Measurements from ENCODE around the gene ZZZ3. TPM values are rescaled to one million over a fixed set of nuclear protein-coding genes. Genes with fewer than 3 reads are reported as not detected.
"Not testable (repeated sequence)": the region's sequence is repeated elsewhere in the genome, so short reads cannot be mapped to it uniquely, and the experiment has no call there.

The ZZZ3 gene
- total RNA-seq, 1 donor: 77.1 TPM

GRCh38 chr1:77683160-77684148 lies 996 bp upstream of the ZZZ3 start:
- peaks cover 10% of the 10 kb centered on the region for H3K4me1 ChIP-seq (ENCODE audit: insufficient read depth, low read length)
- H3K4me3 ChIP-seq (ENCODE audit: insufficient read depth, low read length): peak overlapping the region; percentile 88
- H3K4me2 ChIP-seq (ENCODE audit: insufficient read depth, low read length): peak overlapping the region; percentile 91
- H2AFZ ChIP-seq (ENCODE audit: low read length): peak overlapping the region; percentile 98
- H3K27me3 ChIP-seq (ENCODE audit: insufficient read depth, low read length): no peaks in the 10 kb centered on the region
- peak; percentile 70 for TF ChIP-seq CTCF (IDR thresholded peaks at IDR 0.05; ENCODE audit: extremely low read depth, low read depth, low read length)
- H3K79me2 ChIP-seq (ENCODE audit: insufficient read depth, low read length): peaks cover 40% of the 10 kb centered on the region
- H4K20me1 ChIP-seq (ENCODE audit: insufficient read depth, low read length): peaks cover 4% of the 10 kb centered on the region
- peak overlapping the region; percentile 95 for H3K27ac ChIP-seq (ENCODE audit: low read depth, low read length)
- no peaks in the 10 kb centered on the region for H3K36me3 ChIP-seq (ENCODE audit: insufficient read depth, low read length)
- H3K9me3 ChIP-seq (ENCODE audit: low read depth, low read length): no peaks in the 10 kb centered on the region
- DNase-seq (ENCODE audit: insufficient read length, low spot score, missing footprints): peak; percentile 97

DNA sequence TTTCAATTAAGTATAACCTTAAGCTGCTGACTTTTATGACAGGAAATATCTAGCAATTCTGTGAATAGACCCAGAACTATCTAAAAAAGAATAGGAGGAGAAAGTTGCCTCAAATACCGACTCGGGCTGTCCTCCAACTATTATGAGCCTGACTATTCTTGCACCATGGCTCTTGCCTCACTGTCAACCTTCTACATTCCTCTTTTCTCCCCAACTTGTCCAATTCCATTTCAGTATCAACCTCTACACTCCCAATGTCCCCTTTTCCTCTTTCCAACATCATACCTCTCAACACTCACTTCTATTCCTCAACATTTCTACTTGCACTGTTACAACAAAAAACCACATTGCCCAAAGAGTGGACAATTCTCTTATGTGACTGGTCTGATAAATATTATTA lies 2.3 kb downstream of the ZZZ3 start:
- Histone ChIP-seq H3K4me2 (ENCODE audit: insufficient read depth, low read length) (peak overlapping the region; percentile 19), H2AFZ (ENCODE audit: low read length) (no peak overlapping the region), H3K4me3 (ENCODE audit: insufficient read depth, low read length) (no peak overlapping the region), H3K36me3 (ENCODE audit: insufficient read depth, low read length) (no peaks in the 10 kb centered on the region), H3K9me3 (ENCODE audit: low read depth, low read length) (no peaks in the 10 kb centered on the region), H3K27ac (ENCODE audit: low read depth, low read length) (no peak overlapping the region), H3K79me2 (ENCODE audit: insufficient read depth, low read length) (peaks cover 72% of the 10 kb centered on the region), H3K27me3 (ENCODE audit: insufficient read depth, low read length) (no peaks in the 10 kb centered on the region), H4K20me1 (ENCODE audit: insufficient read depth, low read length) (peaks cover 10% of the 10 kb centered on the region), H3K4me1 (ENCODE audit: insufficient read depth, low read length) (peaks cover 10% of the 10 kb centered on the region)
- no peak for DNase-seq (ENCODE audit: insufficient read length, low spot score, missing footprints)
- TF ChIP-seq CTCF (IDR thresholded peaks at IDR 0.05; ENCODE audit: extremely low read depth, low read depth, low read length): no peak

DNA sequence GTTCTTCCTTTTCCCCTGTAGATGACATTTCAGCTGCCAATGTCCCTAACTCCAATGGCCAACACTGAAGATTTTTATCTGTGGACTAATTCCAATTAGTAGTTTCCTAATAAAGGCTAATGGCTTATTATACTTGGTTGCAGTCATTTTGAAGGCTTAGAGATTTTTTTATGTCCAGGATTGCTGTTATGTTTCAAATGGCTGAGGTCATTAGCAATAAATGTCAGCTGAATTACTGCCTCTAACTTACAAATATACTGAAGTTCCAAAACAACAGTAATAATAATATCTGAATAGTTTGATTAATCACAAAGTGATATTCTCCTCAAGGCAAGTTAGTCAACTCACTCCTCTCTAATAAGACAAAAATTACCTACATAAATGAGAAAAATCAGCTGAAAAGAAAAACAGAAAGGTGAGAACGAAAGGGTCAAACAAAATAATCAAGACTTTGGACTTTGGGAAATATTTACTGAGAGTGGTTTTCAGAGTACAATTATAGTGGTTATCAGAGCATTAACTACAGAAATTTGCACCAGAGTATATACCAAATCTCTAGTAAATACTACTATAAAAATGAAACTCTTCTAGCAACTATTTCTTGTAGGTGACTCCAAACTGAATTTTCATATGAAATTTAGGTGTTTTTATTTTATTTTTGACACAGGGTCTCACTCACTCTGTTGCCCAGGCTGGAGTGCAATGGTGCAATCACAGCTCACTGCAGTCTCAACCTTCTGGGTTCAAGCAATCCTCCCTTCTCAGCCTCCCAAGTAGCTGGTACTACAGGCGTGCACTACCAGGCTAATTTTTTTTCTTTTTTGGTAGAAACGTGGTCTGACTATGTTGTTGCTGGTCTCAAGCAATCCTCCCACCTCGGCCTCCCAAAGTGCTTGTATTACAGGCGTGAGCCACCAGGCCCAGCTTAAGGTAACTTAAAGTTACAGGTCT lies 3.5 kb downstream of the ZZZ3 start:
- Histone ChIP-seq H3K79me2 (ENCODE audit: insufficient read depth, low read length) (peaks cover 84% of the 10 kb centered on the region), H3K27me3 (ENCODE audit: insufficient read depth, low read length) (no peaks in the 10 kb centered on the region), H2AFZ (ENCODE audit: low read length) (no peak overlapping the region), H3K36me3 (ENCODE audit: insufficient read depth, low read length) (no peaks in the 10 kb centered on the region), H3K9me3 (ENCODE audit: low read depth, low read length) (no peaks in the 10 kb centered on the region), H4K20me1 (ENCODE audit: insufficient read depth, low read length) (peaks cover 10% of the 10 kb centered on the region), H3K27ac (ENCODE audit: low read depth, low read length) (no peak overlapping the region), H3K4me3 (ENCODE audit: insufficient read depth, low read length) (no peak overlapping the region), H3K4me2 (ENCODE audit: insufficient read depth, low read length) (no peak overlapping the region), H3K4me1 (ENCODE audit: insufficient read depth, low read length) (peaks cover 12% of the 10 kb centered on the region)
- no peak for TF ChIP-seq CTCF (IDR thresholded peaks at IDR 0.05; ENCODE audit: extremely low read depth, low read depth, low read length)
- peak; percentile 10 for DNase-seq (ENCODE audit: insufficient read length, low spot score, missing footprints)

DNA sequence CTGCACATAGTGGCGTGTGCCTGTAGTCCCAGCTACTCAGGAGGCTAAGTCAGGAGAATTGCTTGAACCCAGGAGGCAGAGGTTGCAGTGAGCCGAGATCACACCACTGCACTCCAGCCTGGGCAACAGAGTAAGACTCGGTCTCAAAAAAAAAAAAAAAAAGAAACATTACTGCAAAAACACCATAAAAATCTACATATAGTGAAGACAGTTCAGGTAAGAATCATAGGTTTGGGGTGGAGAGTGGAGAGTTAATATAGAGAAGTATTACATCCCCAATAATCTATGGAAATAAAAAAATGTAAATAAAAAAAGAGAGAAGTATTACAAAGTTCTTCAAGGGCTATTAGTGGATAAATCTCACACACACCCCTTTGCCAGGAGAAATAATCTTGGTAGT lies 7.7 kb downstream of the ZZZ3 start:
- DNase-seq (ENCODE audit: insufficient read length, low spot score, missing footprints); H3K4me3 ChIP-seq (ENCODE audit: insufficient read depth, low read length); H2AFZ ChIP-seq (ENCODE audit: low read length); H3K27me3 ChIP-seq (ENCODE audit: insufficient read depth, low read length); H3K27ac ChIP-seq (ENCODE audit: low read depth, low read length); H3K9me3 ChIP-seq (ENCODE audit: low read depth, low read length); H3K4me2 ChIP-seq (ENCODE audit: insufficient read depth, low read length); H3K36me3 ChIP-seq (ENCODE audit: insufficient read depth, low read length): not testable (repeated sequence)
- Histone ChIP-seq H4K20me1 (ENCODE audit: insufficient read depth, low read length) (peaks cover 15% of the 10 kb centered on the region), H3K79me2 (ENCODE audit: insufficient read depth, low read length) (peaks cover 99% of the 10 kb centered on the region), H3K4me1 (ENCODE audit: insufficient read depth, low read length) (peaks cover 34% of the 10 kb centered on the region)
